GM12878 (cell line): ENCODE results near the gene DNAAF1. TPM values are rescaled to one million over a fixed set of nuclear protein-coding genes. Genes with fewer than 3 reads are reported as not detected.

ENCODE experiments used
- ATAC-seq: fragments of 200-7000 bp; cut with Tn5 transposase; 3 replicates; pipeline ENCODE4 v1.9.1; 2020; ENCODE audit warnings: mild to moderate bottlenecking, moderate library complexity
- BruUV-seq: library from RNA; stranded (reverse); fragments of 400-500 nt; replicated peaks from 2 replicates; lab custom pipeline; 2021; lab: Mats Ljungman, UMichigan
- CTCF ChIA-PET: fragments of 300-600 bp; sonication (Branson Sonifier 250); formaldehyde crosslinking; extraction: SDS; loops from one replicate; lab custom pipeline; 2021; ENCODE audit warnings: inconsistent platforms; lab: Yijun Ruan, JAX
- POLR2A ChIA-PET: fragments of 350-600 bp; formaldehyde crosslinking; extraction: SDS; loops from one replicate; lab custom pipeline; 2021; ENCODE audit warnings: inconsistent platforms; lab: Charles Lee
- RAD21 ChIA-PET: fragments of 300-600 bp; sonication (Branson Sonifier 250); formaldehyde crosslinking; loops from one replicate; lab custom pipeline; 2023; ENCODE audit warnings: antibody characterized with exemption; ENCODE audit not compliant: unreplicated experiment; lab: Charles Lee
- SMC1A ChIA-PET: fragments of 300-600 bp; sonication (Branson Sonifier 250); formaldehyde crosslinking; loops from one replicate; lab custom pipeline; 2023; ENCODE audit not compliant: unreplicated experiment, uncharacterized antibody; lab: Charles Lee
- DNase-seq: peaks from one replicate; pipeline ENCODE4 v3.0.0-alpha.2; 2011; ENCODE audit warnings: low read depth, low spot score
- FAIRE-seq: peaks from 3 replicates; lab custom pipeline; 2011; peaks lifted over from hg19 to GRCh38; lab: Jason Lieb, UNC
- H2AFZ ChIP-seq: 2 replicates; pipeline ENCODE4 v1.6.0; 2011; ENCODE audit warnings: low read depth, low read length, control low read depth; ENCODE audit not compliant: control insufficient read depth
- H3K27ac ChIP-seq: 2 replicates; pipeline ENCODE4 v1.5.1; 2011; ENCODE audit warnings: control low read depth; ENCODE audit not compliant: control insufficient read depth, insufficient read depth
- H3K27me3 ChIP-seq, 2 experiments: replicated peaks in 1 of 2; 2 replicates each; pipeline versions ENCODE4 v1.6.0 to v1.6.1; 2011; ENCODE audit warnings: low read length in 1 of 2; ENCODE audit not compliant: control insufficient read depth in 2 of 2, insufficient read depth in 2 of 2
- H3K36me3 ChIP-seq, 2 experiments: 2 replicates each; pipeline ENCODE4 v1.5.1; 2011; ENCODE audit warnings: low read length in 1 of 2; ENCODE audit not compliant: control insufficient read depth in 2 of 2, insufficient read depth in 2 of 2
- H3K4me1 ChIP-seq: 2 replicates; pipeline ENCODE4 v1.6.1; 2011; ENCODE audit warnings: mild to moderate bottlenecking, low read length, moderate library complexity, mixed read lengths; ENCODE audit not compliant: control insufficient read depth, insufficient read depth
- H3K4me2 ChIP-seq: 2 replicates; pipeline ENCODE4 v1.6.0; 2011; ENCODE audit warnings: control low read depth; ENCODE audit not compliant: control insufficient read depth, insufficient read depth
- H3K4me3 ChIP-seq: fragments of 200-600 bp; sonication (generic); 2 replicates; pipeline ENCODE4 v1.5.1; 2016
- H3K79me2 ChIP-seq: 2 replicates; pipeline ENCODE4 v1.6.0; 2011; ENCODE audit warnings: low read length; ENCODE audit not compliant: control insufficient read depth, insufficient read depth
- H3K9ac ChIP-seq: 2 replicates; pipeline ENCODE4 v1.8.0; 2011; ENCODE audit warnings: low read length, control low read depth, mixed read lengths; ENCODE audit not compliant: control insufficient read depth, insufficient read depth
- H3K9me3 ChIP-seq: replicated peaks from 3 replicates; pipeline ENCODE4 v1.5.1; 2011; ENCODE audit warnings: mild to moderate bottlenecking, low read length; ENCODE audit not compliant: control insufficient read depth, insufficient read depth
- H4K20me1 ChIP-seq: 2 replicates; pipeline ENCODE4 v1.6.0; 2011; ENCODE audit not compliant: control insufficient read depth, insufficient read depth
- ATF7 ChIP-seq: fragments of 450-650 bp; IDR thresholded peaks from 2 replicates; pipeline ENCODE4 v1.6.1; 2016; ENCODE audit warnings: low read depth, mild to moderate bottlenecking
- EED ChIP-seq: sonication (generic); IDR thresholded peaks from 2 replicates; pipeline ENCODE4 v1.6.1; 2016; ENCODE audit warnings: antibody characterized with exemption, low read depth
- KAT2A ChIP-seq: conservative IDR thresholded peaks from 2 replicates; pipeline ENCODE4 v1.6.1; 2011; ENCODE audit warnings: low read depth, low read length; ENCODE audit not compliant: control insufficient read depth
- KLF5 ChIP-seq: fragments of 450-650 bp; IDR thresholded peaks from 2 replicates; pipeline ENCODE4 v1.6.1; 2014; ENCODE audit warnings: mild to moderate bottlenecking; ENCODE audit not compliant: partially characterized antibody
- POLR2AphosphoS2 ChIP-seq: IDR thresholded peaks from 2 replicates; pipeline ENCODE4 v1.6.1; 2011; ENCODE audit warnings: low read depth, mild to moderate bottlenecking, low read length, improper control_type of control experiment, moderate library complexity
- SREBF2 ChIP-seq: IDR thresholded peaks from 2 replicates; pipeline ENCODE4 v1.6.1; 2012; ENCODE audit warnings: mild to moderate bottlenecking, low read length
- ZBTB11 ChIP-seq: fragments of 450-650 bp; formaldehyde crosslinking; IDR thresholded peaks from 2 replicates; pipeline ENCODE4 v1.5.0; 2022; ENCODE audit warnings: mild to moderate bottlenecking, missing genetic modification characterization
- ZBTB33 ChIP-seq: fragments of 450-650 bp; IDR thresholded peaks from 2 replicates; pipeline ENCODE4 v1.6.1; 2017; ENCODE audit warnings: mild to moderate bottlenecking
- WGBS: methylation state at CpG from one replicate; pipeline ENCODE4 v1.1.6; 2016; ENCODE audit warnings: low lambda C conversion rate; ENCODE audit not compliant: insufficient replicate concordance, insufficient coverage; ENCODE audit errors: missing lambda C conversion rate; 5-methylcytosine and 5-hydroxymethylcytosine counted together
- in situ Hi-C: fragments of 300-500 bp; cut with MboI; formaldehyde crosslinking; loops from 9 replicates; pipeline ENCODE4 v1.14.3; 2018; ENCODE audit warnings: mixed read lengths
- intact Hi-C: fragments of 100-400 bp; cut with micrococcal nuclease; formaldehyde crosslinking; loops from one replicate; pipeline ENCODE4 v1.14.2; 2022; ENCODE audit not compliant: unreplicated experiment
- polyA plus RNA-seq, 11 experiments: library from polyadenylated mRNA; depleted of rRNA in 4 of 11; unstranded in 6 of 11; stranded (reverse) in 5 of 11; fragments of >200 nt; fragmentation: Nextera tagmentation in 4 of 11; fragmentation: Illumina TruSeq in 1 of 11; extraction: Ambion mirVana in 4 of 11; extraction: Trizol in 1 of 11; gene quantifications; 1 replicate in 1 of 11; 2 replicates in 10 of 11; pipeline versions ENCODE4 v1.2.1 to v1.2.3, GENCODE V29; 2011 to 2016; ENCODE audit warnings: inconsistent platforms in 2 of 11, missing spikeins in 2 of 11, low read depth in 1 of 11
- total RNA-seq, 4 experiments: library from RNA; depleted of rRNA in 3 of 4; stranded (reverse); fragments of >200 nt in 3 of 4; fragmentation: Illumina TruSeq in 1 of 4; extraction: Trizol in 1 of 4; gene quantifications; 2 replicates each; pipeline versions ENCODE4 v1.2.1 to v1.2.3, GENCODE V29; 2013 to 2021

The DNAAF1 gene
- total and polyA plus RNA-seq, 10 of the 15 experiments (the other 5 are each of a cell fraction or from before 2014, with no cell fraction given): 0.02 to 0.76 (median 0.08) TPM; not detected in 6

GRCh38 chr16:84184775-84185174, 39.7 kb downstream of the DNAAF1 start:
- no peaks in the 10 kb centered on the region for H4K20me1 ChIP-seq
- no peak overlapping the region for H3K4me2 ChIP-seq
- FAIRE-seq (no peak), ATAC-seq (no peak), DNase-seq (no peak)
- H3K4me3 ChIP-seq: no peak overlapping the region
- H3K79me2 ChIP-seq: peaks cover 17% of the 10 kb centered on the region
- RAD21 ChIA-PET: no interaction called here
- CTCF ChIA-PET: interaction anchor here (1.2 kb wide), 1 partner anchor 100 kb away, joined by 3 read pairs; no protein-coding TSS in a partner anchor
- peaks cover 0 to 13% of the 10 kb centered on the region in 2 experiments; a peak in 3 of 4 replicates for H3K36me3 ChIP-seq
- intact Hi-C loops: loop anchor here (5.0 kb wide), 1 partner anchor 227 kb away; no protein-coding TSS in a partner anchor
- no peak overlapping the region for H3K9ac ChIP-seq
- H3K4me1 ChIP-seq: no peaks in the 10 kb centered on the region
- WGBS: 92% methylated on average over 10 of the region's 10 CpGs
- H3K27me3 ChIP-seq: no peaks in the 10 kb centered on the region
- H3K9me3 ChIP-seq: no peaks in the 10 kb centered on the region
- POLR2A ChIA-PET: no interaction called here
- TF ChIP-seq ZBTB11 (no peak), KAT2A (no peak), KLF5 (no peak), ZBTB33 (no peak), ATF7 (no peak), EED (no peak), SREBF2 (no peak), POLR2AphosphoS2 (no peak)
- H2AFZ ChIP-seq: no peak overlapping the region
- in situ Hi-C loops: loop anchor here (5.0 kb wide), 2 partner anchors 97 to 227 kb away; no protein-coding TSS in a partner anchor
- H3K27ac ChIP-seq: no peak overlapping the region
- SMC1A ChIA-PET: interaction anchor here (5.2 kb wide), 1 partner anchor 98 kb away, joined by 61 read pairs; no protein-coding TSS in a partner anchor
- no TSS peak for BruUV-seq
